Effector memory CD4-positive, alpha-beta T cell (primary cell): Measurements from ENCODE around the gene YJU2.
"Not testable (repeated sequence)": the region's sequence is repeated elsewhere in the genome, so short reads cannot be mapped to it uniquely, and the experiment has no call there.

Experiments
- DNase-seq, 3 donors: peaks; one replicate each; pipeline ENCODE4 v3.0.0-alpha.2; 2020
- H3K27ac ChIP-seq: 2 replicates; pipeline ENCODE4 v1.7.0; 2013; ENCODE audit warnings: mild to moderate bottlenecking, low read length, moderate library complexity; ENCODE audit not compliant: insufficient read depth, poor library complexity, severe bottlenecking
- H3K27me3 ChIP-seq: replicated peaks from 2 replicates; pipeline ENCODE4 v1.7.0; 2013; ENCODE audit warnings: mild to moderate bottlenecking, low read length; ENCODE audit not compliant: insufficient read depth, control insufficient read depth, poor library complexity, severe bottlenecking
- H3K36me3 ChIP-seq: 2 replicates; pipeline ENCODE4 v1.7.0; 2013; ENCODE audit warnings: mild to moderate bottlenecking, low read length, moderate library complexity; ENCODE audit not compliant: control insufficient read depth, insufficient read depth
- H3K4me1 ChIP-seq: 2 replicates; pipeline ENCODE4 v1.7.0; 2013; ENCODE audit warnings: low read length, mild to moderate bottlenecking; ENCODE audit not compliant: control insufficient read depth, insufficient read depth, poor library complexity, severe bottlenecking
- H3K4me3 ChIP-seq: 2 replicates; pipeline ENCODE4 v1.7.0; 2013; ENCODE audit warnings: low read length, low read depth, mild to moderate bottlenecking; ENCODE audit not compliant: insufficient read depth, poor library complexity, severe bottlenecking
- H3K9me3 ChIP-seq: 2 replicates; pipeline ENCODE4 v1.7.0; 2013; ENCODE audit warnings: mild to moderate bottlenecking, low read length, moderate library complexity; ENCODE audit not compliant: control insufficient read depth

The YJU2 gene

DNA sequence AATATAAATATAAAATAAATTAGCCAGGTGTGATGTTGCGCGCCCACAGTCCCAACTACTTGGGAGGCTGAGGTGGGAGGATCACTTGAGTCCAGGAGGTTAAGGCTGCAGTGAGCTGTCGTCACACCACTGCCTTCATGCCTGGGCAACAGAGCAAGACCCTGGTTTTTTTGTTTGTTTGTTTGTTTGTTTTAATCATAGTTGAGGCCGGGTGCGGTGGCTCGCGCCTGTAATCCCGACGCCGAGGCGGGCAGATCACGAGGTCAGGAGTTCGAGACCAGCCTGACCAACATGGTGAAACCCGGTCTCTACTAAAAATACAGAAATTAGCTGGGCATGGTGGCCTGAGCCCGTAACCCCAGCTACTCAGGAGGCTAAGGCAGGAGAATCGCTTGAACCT is 9.4 kb upstream of the YJU2 start:
- not testable (repeated sequence) for H3K27me3 ChIP-seq, H3K27ac ChIP-seq, H3K9me3 ChIP-seq, H3K4me3 ChIP-seq, DNase-seq, H3K4me1 ChIP-seq, H3K36me3 ChIP-seq

DNA sequence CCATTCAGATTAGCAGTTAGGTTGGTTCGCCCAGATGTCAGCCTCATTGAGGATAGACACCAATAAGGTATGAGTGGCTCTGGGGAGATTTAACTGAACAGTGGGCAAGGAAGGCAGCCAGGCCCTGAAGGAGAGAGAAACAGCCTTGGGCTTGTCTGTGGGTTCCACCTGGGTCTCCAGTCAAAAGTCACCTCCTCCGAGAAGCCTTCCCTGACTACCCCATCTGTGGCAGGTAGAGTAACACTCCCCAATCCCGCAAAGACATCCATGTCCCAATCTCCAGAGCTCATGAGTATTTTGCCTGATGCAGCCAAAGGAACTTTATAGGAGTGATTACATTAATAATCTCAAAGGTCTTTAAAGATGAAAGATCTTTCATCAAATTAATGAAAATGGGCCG is 8.0 kb upstream of the YJU2 start:
- Histone ChIP-seq H3K4me3 (no peak overlapping the region), H3K4me1 (no peaks in the 10 kb centered on the region), H3K9me3 (peaks cover 6% of the 10 kb centered on the region), H3K36me3 (no peaks in the 10 kb centered on the region), H3K27me3 (no peaks in the 10 kb centered on the region), H3K27ac (no peak overlapping the region)
- no peak for DNase-seq

DNA sequence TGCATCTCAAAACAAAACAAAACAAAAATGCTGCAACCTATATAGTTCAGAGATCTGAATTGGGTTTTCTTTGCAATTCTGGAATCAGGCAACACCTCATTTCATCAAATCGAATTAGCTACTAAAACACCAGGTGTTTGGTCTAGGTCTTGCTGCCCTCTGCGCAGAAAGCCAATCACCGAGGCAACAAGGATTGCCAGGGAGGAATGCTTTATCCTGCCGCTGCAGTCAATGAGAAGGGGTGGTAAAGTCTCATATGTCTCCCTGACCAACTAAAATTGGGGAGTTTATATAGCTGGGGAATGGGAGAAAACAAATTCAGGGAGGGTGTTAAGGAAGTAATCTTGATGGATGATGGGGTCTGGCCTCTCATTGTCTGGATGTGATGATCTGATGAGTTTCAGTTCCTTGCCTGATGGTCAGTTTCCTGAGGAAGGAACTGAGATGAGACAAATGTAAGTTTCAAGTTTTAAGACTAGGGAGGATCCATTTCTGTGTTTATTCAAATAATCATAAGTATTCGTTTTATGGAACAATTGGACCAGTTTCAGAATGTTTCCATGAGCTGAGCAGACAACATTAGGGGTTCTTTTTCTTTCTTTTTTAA is 5.0 kb upstream of the YJU2 start:
- H3K4me1 ChIP-seq = peaks cover 4% of the 10 kb centered on the region
- H3K27me3 ChIP-seq = no peaks in the 10 kb centered on the region
- H3K27ac ChIP-seq = no peak overlapping the region
- no peak overlapping the region for H3K4me3 ChIP-seq
- DNase-seq = no peak
- no peaks in the 10 kb centered on the region for H3K36me3 ChIP-seq
- peaks cover 6% of the 10 kb centered on the region for H3K9me3 ChIP-seq

DNA sequence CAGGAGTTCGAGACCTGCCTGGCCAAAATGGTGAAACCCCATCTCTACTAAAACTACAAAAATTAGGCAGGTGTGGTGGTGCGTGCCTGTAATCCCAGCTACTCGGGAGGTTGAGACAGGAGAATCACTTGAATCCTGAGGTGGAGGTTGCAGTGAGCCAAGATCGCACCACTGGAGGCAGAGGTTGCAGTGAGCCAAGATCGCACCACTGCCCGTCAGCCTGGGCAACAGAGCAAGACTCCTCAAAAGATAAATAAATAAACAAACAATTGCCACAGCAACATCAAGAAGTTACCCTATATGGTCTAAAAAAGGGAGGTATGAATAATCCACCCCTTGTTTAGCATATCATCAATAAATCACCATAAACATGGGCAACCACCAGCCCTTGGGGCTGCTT is 942 bp upstream of the YJU2 start:
- H3K9me3 ChIP-seq, H3K4me1 ChIP-seq, H3K4me3 ChIP-seq, H3K27ac ChIP-seq, DNase-seq, H3K27me3 ChIP-seq: not testable (repeated sequence)
- peaks cover 21% of the 10 kb centered on the region for H3K36me3 ChIP-seq

DNA sequence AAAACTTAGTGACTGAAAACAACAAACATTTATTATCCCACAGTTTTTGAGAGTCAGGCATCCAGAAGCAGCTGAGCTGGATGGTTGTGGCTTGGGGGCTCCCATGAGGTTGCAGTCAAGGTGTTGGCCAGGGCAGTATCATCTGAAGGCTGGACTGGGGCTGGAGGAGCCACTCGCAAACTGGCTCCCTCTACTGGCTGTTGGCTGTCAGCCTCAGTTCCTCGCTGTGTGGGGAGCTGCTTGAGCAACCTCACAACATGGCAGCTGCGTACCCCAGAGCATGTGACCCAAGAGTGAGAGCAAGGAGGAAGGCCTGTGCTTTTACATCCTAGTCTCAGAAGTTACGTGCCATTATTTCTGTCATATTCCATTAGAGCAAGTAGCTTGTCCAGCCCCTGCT is 9.7 kb downstream of the YJU2 start:
- DNase-seq = no peak
- Histone ChIP-seq H3K9me3 (no peaks in the 10 kb centered on the region), H3K27ac (no peak overlapping the region), H3K4me3 (no peak overlapping the region), H3K36me3 (peaks cover 86% of the 10 kb centered on the region), H3K27me3 (no peaks in the 10 kb centered on the region), H3K4me1 (no peaks in the 10 kb centered on the region)

DNA sequence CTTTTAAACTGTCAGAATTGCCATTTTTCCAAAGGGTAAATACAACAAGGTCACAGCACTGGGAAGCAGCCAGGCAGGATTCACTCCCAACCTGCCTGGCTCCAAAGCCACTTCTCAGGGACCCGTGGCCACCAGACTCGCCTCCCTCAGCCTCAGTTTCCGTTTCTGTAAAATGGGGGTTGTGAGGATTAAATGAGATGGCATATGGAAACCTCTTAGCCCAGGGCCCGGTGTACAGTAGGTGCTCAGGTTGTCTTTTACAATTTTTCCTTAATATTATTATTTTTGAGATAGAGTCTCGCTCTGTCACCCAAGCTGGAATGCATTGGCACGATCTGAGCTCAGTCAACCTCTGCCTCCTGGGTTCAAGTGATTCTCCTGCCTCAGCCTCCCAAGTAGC is 10.1 kb downstream of the YJU2 start:
- no peak overlapping the region for H3K27ac ChIP-seq
- H3K27me3 ChIP-seq = no peaks in the 10 kb centered on the region
- H3K4me1 ChIP-seq = no peaks in the 10 kb centered on the region
- no peaks in the 10 kb centered on the region for H3K9me3 ChIP-seq
- peaks cover 85% of the 10 kb centered on the region for H3K36me3 ChIP-seq
- no peak for DNase-seq
- H3K4me3 ChIP-seq = no peak overlapping the region

DNA sequence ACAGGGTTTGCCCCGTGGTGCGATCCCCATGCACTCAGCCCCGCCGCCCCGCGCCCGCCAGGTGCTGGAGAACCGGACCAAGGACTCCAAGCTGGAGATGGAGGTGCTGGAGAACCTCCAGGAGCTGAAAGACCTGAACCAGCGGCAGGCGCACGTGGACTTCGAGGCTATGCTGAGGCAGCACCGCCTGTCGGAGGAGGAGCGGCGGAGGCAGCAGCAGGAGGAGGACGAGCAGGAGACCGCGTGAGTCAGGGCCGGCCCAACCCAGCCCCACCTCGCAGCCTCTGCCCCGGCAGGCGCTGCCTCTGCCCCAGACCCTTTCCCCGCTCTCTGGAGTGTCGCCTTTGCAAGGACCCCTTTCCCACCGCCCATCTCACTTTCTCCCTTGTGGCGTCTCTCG is 11.3 kb downstream of the YJU2 start:
- Histone ChIP-seq H3K9me3 (no peaks in the 10 kb centered on the region), H3K4me3 (no peak overlapping the region), H3K27me3 (no peaks in the 10 kb centered on the region), H3K36me3 (peaks cover 83% of the 10 kb centered on the region), H3K27ac (no peak overlapping the region), H3K4me1 (no peaks in the 10 kb centered on the region)
- DNase-seq = no peak

DNA sequence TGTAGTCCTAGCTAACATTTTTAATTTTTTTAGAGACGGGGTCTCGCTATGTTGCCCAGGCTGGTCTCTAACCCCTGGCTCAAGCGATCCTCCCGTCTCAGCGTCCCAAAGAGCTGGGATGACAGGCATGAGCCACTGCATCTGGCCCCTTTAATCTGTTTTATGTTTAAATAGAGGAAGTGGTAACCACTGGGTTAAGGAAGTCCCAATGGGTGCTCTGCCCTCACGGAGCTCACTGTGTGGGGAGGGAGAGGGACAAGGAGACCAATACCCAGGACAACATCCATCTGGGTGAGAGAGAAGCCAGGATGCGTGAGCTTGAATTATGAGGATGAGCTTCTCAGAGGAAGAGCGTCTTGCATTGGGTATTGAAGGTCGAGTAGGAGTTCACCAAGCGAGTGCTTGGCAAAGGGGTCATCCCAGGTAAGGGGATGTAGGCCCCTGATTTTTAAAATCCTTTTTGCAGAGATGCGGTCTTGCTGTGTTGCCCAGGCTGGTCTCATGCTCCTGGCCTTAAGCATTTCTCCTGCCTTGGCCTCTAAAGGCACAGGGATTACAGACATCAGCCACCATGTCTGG is 13.8 kb downstream of the YJU2 start:
- Histone ChIP-seq H3K27ac (no peak overlapping the region), H3K27me3 (no peaks in the 10 kb centered on the region), H3K9me3 (no peaks in the 10 kb centered on the region), H3K4me3 (no peak overlapping the region), H3K36me3 (peaks cover 65% of the 10 kb centered on the region), H3K4me1 (no peaks in the 10 kb centered on the region)
- DNase-seq = no peak

DNA sequence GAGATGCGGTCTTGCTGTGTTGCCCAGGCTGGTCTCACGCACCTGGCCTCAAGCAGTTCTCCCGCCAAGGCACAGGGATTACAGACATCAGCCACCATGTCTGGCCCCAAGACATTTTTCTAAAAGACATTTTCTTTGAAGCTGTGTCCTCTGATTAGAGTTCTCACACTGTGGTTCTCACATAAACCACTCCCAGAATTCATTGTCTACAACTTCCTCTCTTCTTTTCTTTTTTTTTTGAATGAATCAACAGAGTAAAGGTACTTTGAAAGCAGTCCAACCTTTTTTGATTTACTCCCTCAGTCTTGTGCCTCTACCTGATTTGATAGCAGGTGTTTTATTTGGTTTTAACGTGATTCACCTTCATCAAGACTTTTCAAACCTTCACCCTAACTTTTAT is 17.9 kb downstream of the YJU2 start:
- Histone ChIP-seq H3K4me3 (no peak overlapping the region), H3K9me3 (no peaks in the 10 kb centered on the region), H3K4me1 (no peaks in the 10 kb centered on the region), H3K27ac (no peak overlapping the region), H3K36me3 (peaks cover 64% of the 10 kb centered on the region), H3K27me3 (no peaks in the 10 kb centered on the region)
- DNase-seq = no peak

DNA sequence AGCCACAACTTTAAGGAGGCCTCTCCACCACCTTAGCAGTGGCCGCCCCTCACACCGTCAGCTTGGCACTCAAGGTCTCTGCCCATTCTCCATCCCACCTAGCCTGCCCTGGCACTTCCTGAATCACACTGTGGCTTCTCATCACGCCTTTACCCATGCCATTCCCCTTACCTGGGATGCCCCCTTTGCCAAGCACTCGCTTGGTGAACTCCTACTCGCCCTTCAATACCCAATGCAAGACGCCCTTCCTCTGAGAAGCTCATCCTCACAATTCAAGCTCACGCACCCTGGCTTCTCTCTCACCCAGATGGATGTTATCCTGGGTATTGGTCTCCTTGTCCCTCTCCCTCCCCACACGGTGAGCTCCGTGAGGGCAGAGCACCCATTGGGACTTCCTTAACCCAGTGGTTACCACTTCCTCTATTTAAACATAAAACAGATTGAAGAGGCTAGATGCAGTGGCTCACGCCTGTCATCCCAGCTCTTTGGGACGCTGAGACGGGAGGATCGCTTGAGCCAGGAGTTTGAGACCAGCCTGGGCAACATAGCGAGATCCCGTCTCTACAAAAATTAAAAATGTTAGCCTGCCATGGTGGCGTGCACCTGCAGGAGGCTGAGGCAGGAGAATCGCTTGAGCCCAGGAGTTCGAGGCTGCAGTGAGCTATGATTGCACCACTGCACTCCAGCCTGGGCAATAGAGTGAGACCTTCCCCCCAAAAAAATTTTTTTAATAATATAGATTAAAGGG is 19.5 kb downstream of the YJU2 start:
- H3K4me1 ChIP-seq = no peaks in the 10 kb centered on the region
- H3K27me3 ChIP-seq = no peaks in the 10 kb centered on the region
- peaks cover 49% of the 10 kb centered on the region for H3K36me3 ChIP-seq
- H3K27ac ChIP-seq = no peak overlapping the region
- no peak for DNase-seq
- H3K9me3 ChIP-seq = no peaks in the 10 kb centered on the region
- no peak overlapping the region for H3K4me3 ChIP-seq
